Measurements from ENCODE around the gene RANGAP1.

GRCh38 chr22:41198027-41198580 lies 87.9 kb downstream of the RANGAP1 start:
- TF ChIP-seq POLR2AphosphoS5 (IDR thresholded peaks at IDR 0.05): no peak
- no peak for TF ChIP-seq CTCF (IDR thresholded peaks at IDR 0.05)
